GM18519 (cell line): Measurements from ENCODE around the gene TAS1R2.
"Not testable (repeated sequence)": the region's sequence is repeated elsewhere in the genome, so short reads cannot be mapped to it uniquely, and the experiment has no call there.

Experiments used
- ATAC-seq: cut with Tn5 transposase; IDR thresholded peaks from one replicate; pipeline ENCODE4 v1.9.1; 2021; ENCODE audit warnings: mild to moderate bottlenecking, moderate library complexity; ENCODE audit not compliant: unreplicated experiment, low FRiP score

The TAS1R2 gene

GRCh38 chr1:18870595-18870865 is 11.1 kb upstream of the TAS1R2 start:
- not testable (repeated sequence) for ATAC-seq

GRCh38 chr1:18869847-18870594 is 10.6 kb upstream of the TAS1R2 start:
- ATAC-seq: no peak

GRCh38 chr1:18868801-18869424 is 9.5 kb upstream of the TAS1R2 start:
- ATAC-seq: no peak

- no peak for ATAC-seq
Observed at GRCh38 chr1:18868354-18868753, 8.9 kb upstream of the TAS1R2 start.

- ATAC-seq: no peak
Observed at GRCh38 chr1:18866846-18867245, 7.4 kb upstream of the TAS1R2 start.

GRCh38 chr1:18866314-18866713 is 6.9 kb upstream of the TAS1R2 start:
- ATAC-seq: no peak

GRCh38 chr1:18865176-18865575 is 5.7 kb upstream of the TAS1R2 start:
- ATAC-seq: no peak

- no peak for ATAC-seq
Observed at GRCh38 chr1:18861590-18861989, 2.1 kb upstream of the TAS1R2 start.

- ATAC-seq: no peak
Observed at GRCh38 chr1:18861082-18861481, 1.6 kb upstream of the TAS1R2 start.

- no peak for ATAC-seq
Observed at GRCh38 chr1:18858070-18858688, 1.3 kb downstream of the TAS1R2 start.

GRCh38 chr1:18856435-18856834 is 3.0 kb downstream of the TAS1R2 start:
- no peak for ATAC-seq

- no peak for ATAC-seq
Observed at GRCh38 chr1:18855573-18855972, 3.9 kb downstream of the TAS1R2 start.

GRCh38 chr1:18854331-18855025 is 5.0 kb downstream of the TAS1R2 start:
- ATAC-seq: no peak

- no peak for ATAC-seq
Observed at GRCh38 chr1:18852501-18852900, 7.0 kb downstream of the TAS1R2 start.

- ATAC-seq: no peak
Observed at GRCh38 chr1:18849261-18849711, 10.2 kb downstream of the TAS1R2 start.

GRCh38 chr1:18847723-18848122 is 11.7 kb downstream of the TAS1R2 start:
- ATAC-seq: not testable (repeated sequence)

- ATAC-seq: no peak
Observed at GRCh38 chr1:18840145-18840544, 19.3 kb downstream of the TAS1R2 start.

GRCh38 chr1:18836654-18837053 is 22.8 kb downstream of the TAS1R2 start:
- ATAC-seq: no peak

GRCh38 chr1:18832319-18832718 is 27.1 kb downstream of the TAS1R2 start:
- not testable (repeated sequence) for ATAC-seq

GRCh38 chr1:18831656-18832055 is 27.8 kb downstream of the TAS1R2 start:
- ATAC-seq: no peak

- no peak for ATAC-seq
Observed at GRCh38 chr1:18830596-18830995, 28.9 kb downstream of the TAS1R2 start.
